ENCODE measurements around the gene HOXB3.
A peak's percentile ranks its signal among the peaks of the same experiment; 100 is the strongest.

The HOXB3 gene

DNA sequence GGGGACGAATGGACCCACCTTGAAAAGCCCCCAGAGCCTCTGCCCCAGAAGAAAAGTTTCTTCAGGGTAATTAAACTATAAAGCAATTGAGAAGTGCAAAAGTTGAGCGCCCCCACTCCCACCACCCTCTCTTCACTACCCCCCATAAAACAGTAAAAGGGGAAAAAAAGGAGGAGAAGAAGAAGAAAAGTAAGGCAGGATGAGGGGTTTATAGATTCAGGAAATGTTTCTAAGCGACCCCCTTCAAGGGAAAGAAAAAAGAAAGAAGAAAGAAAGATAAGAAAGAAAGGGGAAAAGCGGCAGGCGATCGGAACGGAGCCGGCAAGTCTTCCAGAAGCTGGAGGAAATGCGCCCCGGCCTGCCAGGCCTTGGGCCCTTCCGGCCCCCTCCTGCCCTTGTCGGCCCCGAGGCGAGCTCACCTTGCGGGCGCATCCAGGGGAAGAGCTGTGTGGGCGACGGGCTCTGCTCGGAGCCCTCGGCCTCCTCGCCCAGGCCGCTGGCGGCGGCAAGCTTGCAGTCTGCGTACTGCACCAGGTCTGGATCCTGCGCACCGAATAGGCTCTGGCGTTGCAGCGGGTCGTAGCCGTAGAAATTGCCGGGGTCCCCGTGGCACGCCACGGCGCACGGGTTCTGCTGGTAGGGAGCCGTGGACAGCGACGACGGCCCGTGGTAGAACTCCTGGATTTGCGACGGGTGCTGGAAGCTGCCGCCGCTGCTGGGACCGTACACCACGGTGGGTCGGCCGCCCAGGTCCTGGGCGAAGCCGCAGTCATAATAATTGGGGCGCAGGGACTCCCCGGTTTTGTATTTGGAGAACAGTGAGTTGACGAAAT, 24.0 kb upstream of the HOXB3 start:
- ChIA-PET POLR2A (interaction anchor here (1.0 to 1.4 kb wide), 2 partner anchors 12 to 22 kb away, joined by 4 to 6 read pairs; partner anchors contain the start of gene HOXB9), CTCF (interaction anchor here (0.7 to 5.7 kb wide), 4 partner anchors 20 to 354 kb away, joined by 3 to 86 read pairs (median 8); no protein-coding TSS in a partner anchor)
- Histone ChIP-seq H3K4me3 (ENCODE audit: low read depth, low read length) (peak overlapping the region; percentile 35), H3K36me3 (ENCODE audit: control insufficient read depth in 2 of 2, insufficient read depth in 1 of 2, low read length in 2 of 2) (no peaks in the 10 kb centered on the region), H3K4me1 (ENCODE audit: control insufficient read depth, insufficient read depth, low read length) (peaks cover 41% of the 10 kb centered on the region), H3K9me3 (ENCODE audit: control insufficient read depth, insufficient read depth, low read depth, low read length) (no peaks in the 10 kb centered on the region), H3K27ac (ENCODE audit: extremely low read depth, low read depth, low read length) (peak overlapping the region; percentile 72)
- TF ChIP-seq ZNF335 (tag by site-specific recombination; conservative IDR thresholded peaks at IDR 0.05), result peak; percentile 73
- no peak for TF ChIP-seq SP3 (tag by site-specific recombination; IDR thresholded peaks at IDR 0.05)
- no peak for TF ChIP-seq BCL11B (tag by site-specific recombination; IDR thresholded peaks at IDR 0.05; ENCODE audit: low read depth)
- TF ChIP-seq ZNF777 (tag by site-specific recombination; IDR thresholded peaks at IDR 0.05; ENCODE audit: borderline replicate concordance), result no peak; the same call in 1 of the 2 replicates
- TF ChIP-seq AEBP2 (tag by site-specific recombination; IDR thresholded peaks at IDR 0.05; ENCODE audit: borderline replicate concordance), result no peak
- TF ChIP-seq, protein P1, sequence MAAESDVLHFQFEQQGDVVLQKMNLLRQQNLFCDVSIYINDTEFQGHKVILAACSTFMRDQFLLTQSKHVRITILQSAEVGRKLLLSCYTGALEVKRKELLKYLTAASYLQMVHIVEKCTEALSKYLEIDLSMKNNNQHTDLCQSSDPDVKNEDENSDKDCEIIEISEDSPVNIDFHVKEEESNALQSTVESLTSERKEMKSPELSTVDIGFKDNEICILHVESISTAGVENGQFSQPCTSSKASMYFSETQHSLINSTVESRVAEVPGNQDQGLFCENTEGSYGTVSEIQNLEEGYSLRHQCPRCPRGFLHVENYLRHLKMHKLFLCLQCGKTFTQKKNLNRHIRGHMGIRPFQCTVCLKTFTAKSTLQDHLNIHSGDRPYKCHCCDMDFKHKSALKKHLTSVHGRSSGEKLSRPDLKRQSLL (tag by site-specific recombination; IDR thresholded peaks at IDR 0.05), result peak; percentile 28; the same call in 1 of the 2 replicates
- TF ChIP-seq PRDM1 (tag by site-specific recombination; IDR thresholded peaks at IDR 0.05), result peak; percentile 32; the same call in 1 of the 2 replicates
- TF ChIP-seq ZNF600 (tag by site-specific recombination; IDR thresholded peaks at IDR 0.05), result peak; percentile 57; the same call in 1 of the 2 replicates
- peak; percentile 66 for TF ChIP-seq ZNF366 (tag by site-specific recombination; conservative IDR thresholded peaks at IDR 0.05)
- TF ChIP-seq ZNF623 (tag by site-specific recombination; IDR thresholded peaks at IDR 0.05), result no peak
- TF ChIP-seq PRDM10 (tag by site-specific recombination; IDR thresholded peaks at IDR 0.05), result peak; percentile 91

DNA sequence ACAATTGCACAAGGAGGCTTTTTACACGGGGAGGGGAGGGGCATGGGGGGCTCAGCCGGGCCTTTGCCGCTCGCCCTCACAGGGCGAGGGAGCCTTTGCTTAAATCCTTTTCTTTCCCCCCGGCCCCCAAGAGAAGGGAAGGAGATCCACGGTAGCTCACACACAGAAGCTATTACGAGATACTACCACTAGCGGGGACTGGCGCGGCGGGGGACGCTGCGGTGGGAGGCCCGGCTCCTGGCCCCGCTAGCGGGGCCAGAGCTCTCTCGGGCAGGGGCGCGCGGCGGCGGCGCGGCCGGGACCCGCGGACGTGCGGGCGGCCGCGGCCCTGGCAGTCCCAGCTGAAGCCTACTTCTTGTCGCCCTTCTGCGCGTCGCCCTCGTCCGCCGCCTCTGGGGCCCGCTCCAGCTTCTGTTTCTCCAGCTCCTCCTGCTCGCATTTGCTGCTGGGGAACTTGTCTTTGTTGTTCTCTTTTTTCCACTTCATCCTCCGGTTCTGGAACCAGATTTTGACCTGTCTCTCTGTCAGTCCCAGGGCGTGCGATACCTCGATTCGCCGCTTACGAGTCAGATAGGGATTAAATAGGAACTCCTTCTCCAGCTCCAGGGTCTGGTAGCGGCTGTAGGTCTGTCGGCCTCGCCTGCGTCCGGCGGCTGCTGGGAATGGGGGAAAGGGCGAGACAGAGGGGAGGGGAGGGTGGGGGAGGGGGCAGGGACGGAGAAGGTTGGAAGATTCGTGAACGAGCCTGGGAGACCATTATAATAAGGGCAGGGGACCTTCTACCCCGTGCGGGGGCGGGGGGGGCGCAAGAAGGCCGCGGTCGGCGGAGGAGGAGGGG, 23.0 kb upstream of the HOXB3 start:
- CTCF ChIA-PET, result interaction anchor here (0.6 to 2.2 kb wide), 11 partner anchors 8 to 398 kb away, joined by 3 to 13 read pairs (median 4); no protein-coding TSS in a partner anchor
- no peaks in the 10 kb centered on the region for H3K9me3 ChIP-seq (ENCODE audit: control insufficient read depth, insufficient read depth, low read depth, low read length)
- H3K36me3 ChIP-seq (ENCODE audit: control insufficient read depth in 2 of 2, insufficient read depth in 1 of 2, low read length in 2 of 2), result no peaks in the 10 kb centered on the region; a peak in 1 of 3 replicates
- peak overlapping the region; percentile 49 for H3K4me3 ChIP-seq (ENCODE audit: low read depth, low read length)
- POLR2A ChIA-PET, result interaction anchor here (0.6 to 1.4 kb wide), 12 partner anchors 11 to 506 kb away, joined by 3 to 9 read pairs (median 3); partner anchors contain the start of genes HOXB9 and SNX11
- peaks cover 40% of the 10 kb centered on the region for H3K4me1 ChIP-seq (ENCODE audit: control insufficient read depth, insufficient read depth, low read length)
- TF ChIP-seq, protein P2, sequence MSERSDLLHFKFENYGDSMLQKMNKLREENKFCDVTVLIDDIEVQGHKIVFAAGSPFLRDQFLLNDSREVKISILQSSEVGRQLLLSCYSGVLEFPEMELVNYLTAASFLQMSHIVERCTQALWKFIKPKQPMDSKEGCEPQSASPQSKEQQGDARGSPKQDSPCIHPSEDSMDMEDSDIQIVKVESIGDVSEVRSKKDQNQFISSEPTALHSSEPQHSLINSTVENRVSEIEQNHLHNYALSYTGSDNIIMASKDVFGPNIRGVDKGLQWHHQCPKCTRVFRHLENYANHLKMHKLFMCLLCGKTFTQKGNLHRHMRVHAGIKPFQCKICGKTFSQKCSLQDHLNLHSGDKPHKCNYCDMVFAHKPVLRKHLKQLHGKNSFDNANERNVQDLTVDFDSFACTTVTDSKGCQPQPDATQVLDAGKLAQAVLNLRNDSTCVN (tag by site-specific recombination; optimal IDR thresholded peaks at IDR 0.05), result peak; percentile 42
- TF ChIP-seq ZNF600 (tag by site-specific recombination; IDR thresholded peaks at IDR 0.05), result 0 out of 2 replicates have a peak, but pooled peaks have one; percentile 15
- TF ChIP-seq, protein P1 (tag by site-specific recombination; IDR thresholded peaks at IDR 0.05), result peak; percentile 29; the same call in 1 of the 2 replicates
- TF ChIP-seq KLF8 (tag by site-specific recombination; IDR thresholded peaks at IDR 0.05), result peak; percentile 38; the same call in 1 of the 2 replicates
- no peak for TF ChIP-seq ZNF10 (tag by site-specific recombination; IDR thresholded peaks at IDR 0.05)
- TF ChIP-seq ZNF341 (tag by site-specific recombination; IDR thresholded peaks at IDR 0.05; ENCODE audit: low read depth), result peak; percentile 7; the same call in 1 of the 2 replicates
- peak; percentile 19 for TF ChIP-seq OSR2 (tag by site-specific recombination; IDR thresholded peaks at IDR 0.05)
- TF ChIP-seq ZNF501 (tag by site-specific recombination; IDR thresholded peaks at IDR 0.05), result no peak
- H3K27ac ChIP-seq (ENCODE audit: extremely low read depth, low read depth, low read length), result peak overlapping the region; percentile 94

Data from HEK293 (cell line).